COR-L47 (cell line): Measurements from ENCODE around the gene RNF215.
"Not testable (repeated sequence)": the region's sequence is repeated elsewhere in the genome, so short reads cannot be mapped to it uniquely, and the experiment has no call there.

Experiments used
- DNase-seq: peaks from one replicate; lab custom pipeline; 2025; lab: John Stamatoyannopoulos, UW

RNF215 gene

GRCh38 chr22:30421695-30422480 is 34.7 kb upstream of the RNF215 start:
- no peak for DNase-seq

GRCh38 chr22:30420347-30421125 is 33.3 kb upstream of the RNF215 start:
- no peak for DNase-seq

- no peak for DNase-seq
Observed at GRCh38 chr22:30416837-30417236, 29.6 kb upstream of the RNF215 start.

- DNase-seq, result no peak
Observed at GRCh38 chr22:30416403-30416802, 29.2 kb upstream of the RNF215 start.

GRCh38 chr22:30414525-30415047 is 27.4 kb upstream of the RNF215 start:
- DNase-seq, result no peak

- no peak for DNase-seq
Observed at GRCh38 chr22:30413745-30414524, 26.7 kb upstream of the RNF215 start.

- DNase-seq, result no peak
Observed at GRCh38 chr22:30413001-30413400, 25.8 kb upstream of the RNF215 start.

- DNase-seq, result no peak
Observed at GRCh38 chr22:30411780-30412179, 24.6 kb upstream of the RNF215 start.

GRCh38 chr22:30408388-30409102 is 21.3 kb upstream of the RNF215 start:
- DNase-seq, result no peak

GRCh38 chr22:30406400-30406799 is 19.2 kb upstream of the RNF215 start:
- DNase-seq, result no peak

- DNase-seq, result no peak
Observed at GRCh38 chr22:30405731-30406130, 18.5 kb upstream of the RNF215 start.

- no peak for DNase-seq
Observed at GRCh38 chr22:30404307-30404706, 17.1 kb upstream of the RNF215 start.

- not testable (repeated sequence) for DNase-seq
Observed at GRCh38 chr22:30402766-30403104, 15.5 kb upstream of the RNF215 start.

GRCh38 chr22:30402028-30402765 is 15.0 kb upstream of the RNF215 start:
- no peak for DNase-seq

- DNase-seq, result not testable (repeated sequence)
Observed at GRCh38 chr22:30401024-30401423, 13.8 kb upstream of the RNF215 start.

- DNase-seq, result no peak
Observed at GRCh38 chr22:30400159-30400558, 12.9 kb upstream of the RNF215 start.

- DNase-seq, result no peak
Observed at GRCh38 chr22:30399718-30400117, 12.5 kb upstream of the RNF215 start.

GRCh38 chr22:30398685-30399680 is 11.8 kb upstream of the RNF215 start:
- DNase-seq, result no peak
